RWPE1 (cell line): Measurements from ENCODE around the gene WNK3.

ENCODE experiments used
- CTCF ChIA-PET: fragments of 350-600 bp; sonication (Branson Sonifier 250); formaldehyde crosslinking; extraction: SDS; loops from one replicate; lab custom pipeline; 2021; lab: Yijun Ruan, JAX
- POLR2A ChIA-PET: fragments of 400-600 bp; formaldehyde crosslinking; extraction: SDS; loops from one replicate; lab custom pipeline; 2020; ENCODE audit warnings: antibody characterized with exemption; ENCODE audit not compliant: low non-redundant PET; lab: Yijun Ruan, JAX
- DNase-seq: peaks from one replicate; pipeline ENCODE4 v3.0.0; 2012; ENCODE audit warnings: low spot score
- H3K27ac ChIP-seq: fragments of 450-650 bp; 2 replicates; pipeline ENCODE4 v1.5.1; 2017
- CTCF ChIP-seq: fragments of 450-650 bp; conservative IDR thresholded peaks from 2 replicates; pipeline ENCODE4 v1.5.1; 2017; ENCODE audit warnings: low read depth, mild to moderate bottlenecking

The WNK3 gene

GRCh38 chrX:54171091-54171490 is 186.8 kb downstream of the WNK3 start:
- H3K27ac ChIP-seq: no peak overlapping the region
- no peak for DNase-seq
- CTCF ChIA-PET: no interaction called here
- POLR2A ChIA-PET: no interaction called here
- TF ChIP-seq CTCF: no peak

- no peak overlapping the region for H3K27ac ChIP-seq
- ChIA-PET CTCF (no interaction called here), POLR2A (no interaction called here)
- DNase-seq: no peak
- no peak for TF ChIP-seq CTCF
Observed at GRCh38 chrX:54166915-54167314, 190.9 kb downstream of the WNK3 start.

GRCh38 chrX:54157561-54157960 is 200.3 kb downstream of the WNK3 start:
- no peak overlapping the region for H3K27ac ChIP-seq
- no peak for TF ChIP-seq CTCF
- POLR2A ChIA-PET: no interaction called here
- CTCF ChIA-PET: no interaction called here
- DNase-seq: no peak
